WTC11 (cell line): ENCODE measurements around the gene RNF40. TPM values are rescaled to one million over a fixed set of nuclear protein-coding genes. Genes with fewer than 3 reads are reported as not detected.

Experiments
- ATAC-seq: fragments of 200-7000 bp; cut with Tn5 transposase; 2 replicates; pipeline ENCODE4 v1.10.0; 2021; ENCODE audit warnings: mild to moderate bottlenecking, moderate library complexity
- CTCF ChIA-PET: fragments of 300-600 bp; sonication (Branson Sonifier 250); formaldehyde crosslinking; loops from one replicate; lab custom pipeline; 2021; ENCODE audit warnings: antibody characterized with exemption; lab: Charles Lee
- POLR2A ChIA-PET: fragments of 350-600 bp; sonication (Branson Sonifier 250); formaldehyde crosslinking; loops from one replicate; lab custom pipeline; 2021; ENCODE audit warnings: antibody characterized with exemption; lab: Charles Lee
- DNase-seq: peaks from one replicate; pipeline ENCODE4 v3.0.0; 2021; ENCODE audit warnings: low spot score
- H3K27ac Mint-ChIP-seq: 2 replicates; pipeline ENCODE4 v1.8.0; 2021; ENCODE audit warnings: mixed read lengths
- H3K27me3 Mint-ChIP-seq: 2 replicates; pipeline ENCODE4 v1.8.0; 2021; ENCODE audit warnings: low read depth, mild to moderate bottlenecking, moderate library complexity, mixed read lengths
- H3K36me3 Mint-ChIP-seq: 2 replicates; pipeline ENCODE4 v1.8.0; 2021; ENCODE audit warnings: mixed read lengths
- H3K4me1 Mint-ChIP-seq: 2 replicates; pipeline ENCODE4 v1.8.0; 2022; ENCODE audit warnings: mixed read lengths
- H3K4me3 Mint-ChIP-seq: 2 replicates; pipeline ENCODE4 v1.8.0; 2021; ENCODE audit warnings: mild to moderate bottlenecking, moderate library complexity, mixed read lengths
- H3K9me3 Mint-ChIP-seq: 2 replicates; pipeline ENCODE4 v1.8.0; 2021; ENCODE audit warnings: mixed read lengths
- ATF1 ChIP-seq: sonication (generic); formaldehyde crosslinking; IDR thresholded peaks from 2 replicates; pipeline ENCODE4 v1.8.1; 2023; ENCODE audit warnings: mild to moderate bottlenecking, moderate library complexity, missing genetic modification reagents
- CREM ChIP-seq: sonication (generic); formaldehyde crosslinking; IDR thresholded peaks from 2 replicates; pipeline ENCODE4 v1.8.1; 2022; ENCODE audit warnings: mild to moderate bottlenecking, missing genetic modification reagents, moderate library complexity
- ESRRA ChIP-seq: sonication (generic); formaldehyde crosslinking; IDR thresholded peaks from 2 replicates; pipeline ENCODE4 v1.8.1; 2022; ENCODE audit warnings: mild to moderate bottlenecking, missing genetic modification reagents, borderline replicate concordance
- ETV6 ChIP-seq: sonication (generic); formaldehyde crosslinking; IDR thresholded peaks from 2 replicates; pipeline ENCODE4 v1.8.1; 2022; ENCODE audit warnings: mild to moderate bottlenecking, missing genetic modification reagents
- FOXK1 ChIP-seq: sonication (generic); formaldehyde crosslinking; IDR thresholded peaks from 2 replicates; pipeline ENCODE4 v1.8.0; 2022; ENCODE audit warnings: mild to moderate bottlenecking, moderate library complexity, missing genetic modification reagents
- GRHL2 ChIP-seq: fragments of 250-450 bp; sonication (Bioruptor Pico); IDR thresholded peaks from 2 replicates; pipeline ENCODE4 v1.8.0; 2022; ENCODE audit warnings: mild to moderate bottlenecking, moderate library complexity; ENCODE audit not compliant: insufficient replicate concordance, severe bottlenecking
- IRF2 ChIP-seq: sonication (generic); formaldehyde crosslinking; IDR thresholded peaks from 2 replicates; pipeline ENCODE4 v1.8.0; 2022; ENCODE audit warnings: low read depth, missing genetic modification reagents, borderline replicate concordance
- JUN ChIP-seq: sonication (generic); formaldehyde crosslinking; IDR thresholded peaks from 2 replicates; pipeline ENCODE4 v1.8.0; 2023; ENCODE audit warnings: mild to moderate bottlenecking, missing genetic modification reagents
- MYBL2 ChIP-seq: sonication (generic); formaldehyde crosslinking; IDR thresholded peaks from 2 replicates; pipeline ENCODE4 v1.8.1; 2023; ENCODE audit warnings: mild to moderate bottlenecking, moderate library complexity, missing genetic modification reagents
- NFYB ChIP-seq: sonication (generic); formaldehyde crosslinking; conservative IDR thresholded peaks from 2 replicates; pipeline ENCODE4 v1.8.0; 2022; ENCODE audit warnings: low read depth, missing genetic modification reagents
- SOX15 ChIP-seq: fragments of 250-450 bp; sonication (Bioruptor Pico); IDR thresholded peaks from 2 replicates; pipeline ENCODE4 v1.9.0; 2021; ENCODE audit warnings: mild to moderate bottlenecking
- SP1 ChIP-seq: sonication (generic); formaldehyde crosslinking; conservative IDR thresholded peaks from 2 replicates; pipeline ENCODE4 v1.8.1; 2022; ENCODE audit warnings: missing genetic modification reagents
- TEAD1 ChIP-seq: sonication (generic); formaldehyde crosslinking; IDR thresholded peaks from 2 replicates; pipeline ENCODE4 v1.8.0; 2022; ENCODE audit warnings: mild to moderate bottlenecking, missing genetic modification reagents
- ZNF121 ChIP-seq: sonication (generic); formaldehyde crosslinking; IDR thresholded peaks from 2 replicates; pipeline ENCODE4 v1.8.0; 2023; ENCODE audit warnings: missing genetic modification reagents
- ZNF263 ChIP-seq: sonication (generic); formaldehyde crosslinking; IDR thresholded peaks from 2 replicates; pipeline ENCODE4 v1.8.1; 2022; ENCODE audit warnings: low read depth, mild to moderate bottlenecking, moderate library complexity, missing genetic modification reagents
- ZNF396 ChIP-seq: fragments of 250-450 bp; sonication (Bioruptor Pico); IDR thresholded peaks from 2 replicates; pipeline ENCODE4 v1.8.0; 2021; ENCODE audit warnings: mild to moderate bottlenecking, moderate library complexity, borderline replicate concordance
- total RNA-seq: library from RNA; stranded (reverse); gene quantifications from 3 replicates; pipeline ENCODE4 v1.2.3, GENCODE V29; 2021
- TF ChIP-seq, protein P1 (sequence below): sonication (generic); formaldehyde crosslinking; IDR thresholded peaks from 2 replicates; pipeline ENCODE4 v1.8.0; 2022; ENCODE audit warnings: mild to moderate bottlenecking, missing genetic modification reagents
- TF ChIP-seq, protein P2 (sequence below): sonication (generic); formaldehyde crosslinking; conservative IDR thresholded peaks from 2 replicates; pipeline ENCODE4 v1.8.1; 2022; ENCODE audit warnings: mild to moderate bottlenecking, missing genetic modification reagents
- TF ChIP-seq, protein P3 (sequence below): fragments of 200-600 bp; IDR thresholded peaks from 2 replicates; pipeline ENCODE4 v1.8.0; 2022; ENCODE audit warnings: antibody characterized with exemption
- TF ChIP-seq, protein P4 (sequence below): sonication (generic); formaldehyde crosslinking; IDR thresholded peaks from 2 replicates; pipeline ENCODE4 v1.8.1; 2023; ENCODE audit warnings: mild to moderate bottlenecking, missing genetic modification reagents

The RNF40 gene
- total RNA-seq, 1 experiment from 2014 or later: 77.1 TPM

DNA sequence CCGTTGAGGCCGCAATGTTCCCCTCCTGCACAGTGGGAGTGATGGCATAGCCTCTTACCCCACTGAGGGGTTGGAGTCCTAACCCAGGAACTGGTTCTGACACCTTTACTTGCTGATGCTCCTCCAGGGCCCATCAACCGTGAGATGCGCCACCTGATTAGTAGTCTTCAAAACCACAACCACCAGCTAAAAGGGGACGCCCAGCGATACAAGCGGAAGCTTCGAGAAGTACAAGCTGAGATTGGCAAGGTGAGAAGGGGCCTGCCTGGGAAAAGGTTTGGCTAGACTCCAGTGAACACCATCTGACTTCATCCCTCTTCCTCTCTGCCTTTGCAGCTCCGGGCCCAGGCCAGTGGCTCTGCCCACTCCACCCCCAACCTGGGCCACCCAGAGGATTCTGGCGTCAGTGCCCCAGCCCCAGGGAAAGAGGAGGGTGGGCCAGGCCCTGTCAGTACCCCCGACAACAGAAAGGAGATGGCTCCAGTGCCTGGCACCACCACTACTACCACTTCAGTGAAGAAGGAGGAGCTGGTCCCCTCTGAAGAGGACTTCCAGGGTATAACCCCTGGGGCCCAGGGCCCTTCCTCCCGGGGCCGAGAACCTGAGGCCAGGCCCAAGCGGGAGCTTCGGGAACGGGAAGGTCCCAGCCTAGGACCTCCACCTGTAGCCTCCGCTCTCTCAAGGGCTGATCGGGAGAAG lies 5.8 kb downstream of the RNF40 start:
- DNase-seq (no peak), ATAC-seq (no peak)
- H3K9me3 Mint-ChIP-seq: no peaks in the 10 kb centered on the region
- H3K4me3 Mint-ChIP-seq: no peak overlapping the region
- peaks cover 3% of the 10 kb centered on the region; the same call in 1 of the 2 replicates for H3K27me3 Mint-ChIP-seq
- TF ChIP-seq GRHL2: no peak
- no peak for TF ChIP-seq TEAD1 (CRISPR knock-in tag)
- no peak for TF ChIP-seq CREM
- no peak for TF ChIP-seq NFYB (CRISPR knock-in tag)
- TF ChIP-seq ETV6 (CRISPR knock-in tag): no peak
- no peak for TF ChIP-seq FOXK1
- TF ChIP-seq ATF1: no peak
- TF ChIP-seq, protein P1, sequence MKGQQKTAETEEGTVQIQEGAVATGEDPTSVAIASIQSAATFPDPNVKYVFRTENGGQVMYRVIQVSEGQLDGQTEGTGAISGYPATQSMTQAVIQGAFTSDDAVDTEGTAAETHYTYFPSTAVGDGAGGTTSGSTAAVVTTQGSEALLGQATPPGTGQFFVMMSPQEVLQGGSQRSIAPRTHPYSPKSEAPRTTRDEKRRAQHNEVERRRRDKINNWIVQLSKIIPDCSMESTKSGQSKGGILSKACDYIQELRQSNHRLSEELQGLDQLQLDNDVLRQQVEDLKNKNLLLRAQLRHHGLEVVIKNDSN: no peak
- no peak for TF ChIP-seq ESRRA
- TF ChIP-seq SOX15 (CRISPR knock-in tag): no peak
- TF ChIP-seq, protein P2, sequence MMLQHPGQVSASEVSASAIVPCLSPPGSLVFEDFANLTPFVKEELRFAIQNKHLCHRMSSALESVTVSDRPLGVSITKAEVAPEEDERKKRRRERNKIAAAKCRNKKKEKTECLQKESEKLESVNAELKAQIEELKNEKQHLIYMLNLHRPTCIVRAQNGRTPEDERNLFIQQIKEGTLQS: no peak
- TF ChIP-seq, protein P3, sequence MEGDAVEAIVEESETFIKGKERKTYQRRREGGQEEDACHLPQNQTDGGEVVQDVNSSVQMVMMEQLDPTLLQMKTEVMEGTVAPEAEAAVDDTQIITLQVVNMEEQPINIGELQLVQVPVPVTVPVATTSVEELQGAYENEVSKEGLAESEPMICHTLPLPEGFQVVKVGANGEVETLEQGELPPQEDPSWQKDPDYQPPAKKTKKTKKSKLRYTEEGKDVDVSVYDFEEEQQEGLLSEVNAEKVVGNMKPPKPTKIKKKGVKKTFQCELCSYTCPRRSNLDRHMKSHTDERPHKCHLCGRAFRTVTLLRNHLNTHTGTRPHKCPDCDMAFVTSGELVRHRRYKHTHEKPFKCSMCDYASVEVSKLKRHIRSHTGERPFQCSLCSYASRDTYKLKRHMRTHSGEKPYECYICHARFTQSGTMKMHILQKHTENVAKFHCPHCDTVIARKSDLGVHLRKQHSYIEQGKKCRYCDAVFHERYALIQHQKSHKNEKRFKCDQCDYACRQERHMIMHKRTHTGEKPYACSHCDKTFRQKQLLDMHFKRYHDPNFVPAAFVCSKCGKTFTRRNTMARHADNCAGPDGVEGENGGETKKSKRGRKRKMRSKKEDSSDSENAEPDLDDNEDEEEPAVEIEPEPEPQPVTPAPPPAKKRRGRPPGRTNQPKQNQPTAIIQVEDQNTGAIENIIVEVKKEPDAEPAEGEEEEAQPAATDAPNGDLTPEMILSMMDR: no peak
- no peak for TF ChIP-seq ZNF121 (CRISPR knock-in tag)
- TF ChIP-seq ZNF396: no peak
- TF ChIP-seq MYBL2 (CRISPR knock-in tag): no peak
- TF ChIP-seq, protein P4, sequence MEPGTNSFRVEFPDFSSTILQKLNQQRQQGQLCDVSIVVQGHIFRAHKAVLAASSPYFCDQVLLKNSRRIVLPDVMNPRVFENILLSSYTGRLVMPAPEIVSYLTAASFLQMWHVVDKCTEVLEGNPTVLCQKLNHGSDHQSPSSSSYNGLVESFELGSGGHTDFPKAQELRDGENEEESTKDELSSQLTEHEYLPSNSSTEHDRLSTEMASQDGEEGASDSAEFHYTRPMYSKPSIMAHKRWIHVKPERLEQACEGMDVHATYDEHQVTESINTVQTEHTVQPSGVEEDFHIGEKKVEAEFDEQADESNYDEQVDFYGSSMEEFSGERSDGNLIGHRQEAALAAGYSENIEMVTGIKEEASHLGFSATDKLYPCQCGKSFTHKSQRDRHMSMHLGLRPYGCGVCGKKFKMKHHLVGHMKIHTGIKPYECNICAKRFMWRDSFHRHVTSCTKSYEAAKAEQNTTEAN (CRISPR knock-in tag): no peak
- no peak for TF ChIP-seq ZNF263
- no peak for TF ChIP-seq SP1 (CRISPR knock-in tag)
- H3K27ac Mint-ChIP-seq: no peak overlapping the region
- H3K36me3 Mint-ChIP-seq: peaks cover 89% of the 10 kb centered on the region
- ChIA-PET CTCF (no interaction called here), POLR2A (no interaction called here)
- H3K4me1 Mint-ChIP-seq: peaks cover 8% of the 10 kb centered on the region

DNA sequence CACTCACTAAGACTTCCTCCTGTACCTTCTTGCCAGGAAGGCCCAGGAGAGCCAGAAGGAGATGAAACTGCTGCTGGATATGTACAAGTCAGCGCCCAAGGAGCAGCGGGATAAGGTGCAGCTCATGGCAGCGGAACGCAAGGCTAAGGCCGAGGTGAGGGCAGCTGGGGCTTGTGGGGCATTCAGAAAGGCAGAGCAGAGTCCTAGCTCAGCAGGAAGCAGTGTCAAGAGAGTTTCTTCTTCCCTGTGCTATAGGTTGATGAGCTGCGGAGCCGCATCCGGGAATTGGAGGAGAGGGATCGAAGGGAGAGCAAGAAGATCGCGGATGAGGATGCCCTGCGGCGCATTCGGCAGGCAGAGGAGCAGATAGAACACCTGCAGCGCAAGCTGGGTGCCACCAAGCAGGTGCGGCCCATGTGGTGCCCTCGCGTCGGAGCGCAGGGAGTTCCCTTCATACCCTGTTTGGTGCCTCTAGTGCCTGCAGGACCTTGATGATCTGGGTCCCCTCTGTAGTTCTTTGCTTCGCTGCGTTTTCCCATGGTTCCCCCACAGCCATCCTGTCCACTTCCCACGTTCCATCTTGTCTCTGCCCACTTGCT lies 6.6 kb downstream of the RNF40 start:
- CTCF ChIA-PET: interaction anchor here (1.1 kb wide), 1 partner anchor 185 kb away, joined by 3 read pairs; no protein-coding TSS in a partner anchor
- DNase-seq (no peak), ATAC-seq (no peak)
- peaks cover 3% of the 10 kb centered on the region; the same call in 1 of the 2 replicates for H3K27me3 Mint-ChIP-seq
- H3K36me3 Mint-ChIP-seq: peaks cover 88% of the 10 kb centered on the region
- H3K4me3 Mint-ChIP-seq: no peak overlapping the region
- 0 out of 2 replicates have a peak, but pooled peaks cover 2% of the 10 kb centered on the region for H3K4me1 Mint-ChIP-seq
- no peak overlapping the region for H3K27ac Mint-ChIP-seq
- POLR2A ChIA-PET: no interaction called here
- H3K9me3 Mint-ChIP-seq: no peaks in the 10 kb centered on the region
- TF ChIP-seq, protein P2: no peak
- TF ChIP-seq IRF2 (no peak), JUN (CRISPR knock-in tag) (no peak)
- TF ChIP-seq, all 79 proteins: peak for 0
